ENCODE results near the gene FANK1. TPM values are rescaled to one million over a fixed set of nuclear protein-coding genes. Genes with fewer than 3 reads are reported as not detected.

FANK1 gene
- total and polyA plus RNA-seq, 4 donors = 1.3 to 6.1 (median 1.9) TPM

GRCh38 chr10:125857185-125857760, 39.1 kb upstream of the FANK1 start:
- Histone ChIP-seq H3K36me3 (ENCODE audit: control insufficient read depth in 1 of 2, insufficient read depth in 2 of 2, low read length in 1 of 2) (peaks cover 3 to 4% of the 10 kb centered on the region in 2 donors), H3K4me3 (ENCODE audit: low read length in 2 of 2) (no peak overlapping the region), H3K27me3 (ENCODE audit: control insufficient read depth in 1 of 2, insufficient read depth in 2 of 2, low read length in 1 of 2) (no peaks in the 10 kb centered on the region), H3K27ac (ENCODE audit: low read depth in 1 of 2, low read length in 2 of 2) (no peak overlapping the region), H3K9me3 (ENCODE audit: control insufficient read depth, low read length) (no peaks in the 10 kb centered on the region), H3K4me1 (ENCODE audit: control insufficient read depth in 1 of 2, insufficient read depth in 2 of 2, low read length in 2 of 2) (no peaks in the 10 kb centered on the region)
- ATAC-seq (ENCODE audit: low FRiP score) = no peak
- DNase-seq = no peak
- intact Hi-C loops (cut with DNase I) = no loop called here
- 80 to 81% methylated on average over 2 of the region's 2 CpGs for whole genome bisulfite sequencing, 2 donors

GRCh38 chr10:125859128-125859817, 37.1 kb upstream of the FANK1 start:
- Histone ChIP-seq H3K4me1 (ENCODE audit: control insufficient read depth in 1 of 2, insufficient read depth in 2 of 2, low read length in 2 of 2) (no peaks in the 10 kb centered on the region), H3K36me3 (ENCODE audit: control insufficient read depth in 1 of 2, insufficient read depth in 2 of 2, low read length in 1 of 2) (peaks cover 0 to 4% of the 10 kb centered on the region in 2 donors), H3K27me3 (ENCODE audit: control insufficient read depth in 1 of 2, insufficient read depth in 2 of 2, low read length in 1 of 2) (no peaks in the 10 kb centered on the region), H3K4me3 (ENCODE audit: low read length in 2 of 2) (no peak overlapping the region), H3K27ac (ENCODE audit: low read depth in 1 of 2, low read length in 2 of 2) (no peak overlapping the region), H3K9me3 (ENCODE audit: control insufficient read depth, low read length) (no peaks in the 10 kb centered on the region)
- intact Hi-C loops (cut with DNase I) = no loop called here
- WGBS, 2 donors = 88 to 90% methylated on average over 4 of the region's 4 CpGs
- ATAC-seq (ENCODE audit: low FRiP score) (no peak), DNase-seq (no peak)

- Histone ChIP-seq H3K27ac (ENCODE audit: low read depth in 1 of 2, low read length in 2 of 2) (no peak overlapping the region), H3K27me3 (ENCODE audit: control insufficient read depth in 1 of 2, insufficient read depth in 2 of 2, low read length in 1 of 2) (no peaks in the 10 kb centered on the region), H3K4me3 (ENCODE audit: low read length in 2 of 2) (no peak overlapping the region), H3K36me3 (ENCODE audit: control insufficient read depth in 1 of 2, insufficient read depth in 2 of 2, low read length in 1 of 2) (peaks cover 5 to 7% of the 10 kb centered on the region in 2 donors), H3K4me1 (ENCODE audit: control insufficient read depth in 1 of 2, insufficient read depth in 2 of 2, low read length in 2 of 2) (no peaks in the 10 kb centered on the region), H3K9me3 (ENCODE audit: control insufficient read depth, low read length) (no peaks in the 10 kb centered on the region)
- 73 to 77% methylated on average over 3 of the region's 3 CpGs for WGBS, 2 donors
- no peak for DNase-seq
- intact Hi-C loops (cut with DNase I) = no loop called here
- no peak for ATAC-seq (ENCODE audit: low FRiP score)
Measured at GRCh38 chr10:125865120-125865519, 31.2 kb upstream of the FANK1 start.

- H3K4me3 ChIP-seq (ENCODE audit: low read length in 2 of 2) = no peak overlapping the region
- no peaks in the 10 kb centered on the region for H3K9me3 ChIP-seq (ENCODE audit: control insufficient read depth, low read length)
- ATAC-seq (ENCODE audit: low FRiP score) (no peak), DNase-seq (no peak)
- no peaks in the 10 kb centered on the region for H3K4me1 ChIP-seq (ENCODE audit: control insufficient read depth in 1 of 2, insufficient read depth in 2 of 2, low read length in 2 of 2)
- WGBS, 2 donors = 94 to 95% methylated on average over 7 of the region's 7 CpGs
- intact Hi-C loops (cut with DNase I) = no loop called here
- H3K36me3 ChIP-seq (ENCODE audit: control insufficient read depth in 1 of 2, insufficient read depth in 2 of 2, low read length in 1 of 2) = peaks cover 5 to 7% of the 10 kb centered on the region in 2 donors
- no peak overlapping the region for H3K27ac ChIP-seq (ENCODE audit: low read depth in 1 of 2, low read length in 2 of 2)
- no peaks in the 10 kb centered on the region for H3K27me3 ChIP-seq (ENCODE audit: control insufficient read depth in 1 of 2, insufficient read depth in 2 of 2, low read length in 1 of 2)
Measured at GRCh38 chr10:125866421-125867029, 29.8 kb upstream of the FANK1 start.

GRCh38 chr10:125868372-125868975, 27.9 kb upstream of the FANK1 start:
- Histone ChIP-seq H3K27me3 (ENCODE audit: control insufficient read depth in 1 of 2, insufficient read depth in 2 of 2, low read length in 1 of 2) (no peaks in the 10 kb centered on the region), H3K36me3 (ENCODE audit: control insufficient read depth in 1 of 2, insufficient read depth in 2 of 2, low read length in 1 of 2) (peaks cover 5 to 7% of the 10 kb centered on the region in 2 donors), H3K9me3 (ENCODE audit: control insufficient read depth, low read length) (no peaks in the 10 kb centered on the region), H3K4me1 (ENCODE audit: control insufficient read depth in 1 of 2, insufficient read depth in 2 of 2, low read length in 2 of 2) (no peaks in the 10 kb centered on the region), H3K4me3 (ENCODE audit: low read length in 2 of 2) (no peak overlapping the region), H3K27ac (ENCODE audit: low read depth in 1 of 2, low read length in 2 of 2) (no peak overlapping the region)
- 47 to 52% methylated on average over 7 of the region's 7 CpGs for WGBS, 2 donors
- ATAC-seq (ENCODE audit: low FRiP score) = no peak
- DNase-seq = no peak
- intact Hi-C loops (cut with DNase I) = no loop called here

- Histone ChIP-seq H3K4me3 (ENCODE audit: low read length in 2 of 2) (no peak overlapping the region), H3K36me3 (ENCODE audit: control insufficient read depth in 1 of 2, insufficient read depth in 2 of 2, low read length in 1 of 2) (peaks cover 4% of the 10 kb centered on the region in 2 donors), H3K27ac (ENCODE audit: low read depth in 1 of 2, low read length in 2 of 2) (no peak overlapping the region), H3K27me3 (ENCODE audit: control insufficient read depth in 1 of 2, insufficient read depth in 2 of 2, low read length in 1 of 2) (no peaks in the 10 kb centered on the region), H3K4me1 (ENCODE audit: control insufficient read depth in 1 of 2, insufficient read depth in 2 of 2, low read length in 2 of 2) (no peaks in the 10 kb centered on the region), H3K9me3 (ENCODE audit: control insufficient read depth, low read length) (peaks cover under 1% of the 10 kb centered on the region)
- 92 to 93% methylated on average over 4 of the region's 4 CpGs for WGBS, 2 donors
- DNase-seq = no peak
- ATAC-seq (ENCODE audit: low FRiP score) = no peak
- intact Hi-C loops (cut with DNase I) = no loop called here
Measured at GRCh38 chr10:125871338-125871737, 25.0 kb upstream of the FANK1 start.

- Histone ChIP-seq H3K27me3 (ENCODE audit: control insufficient read depth in 1 of 2, insufficient read depth in 2 of 2, low read length in 1 of 2) (no peaks in the 10 kb centered on the region), H3K9me3 (ENCODE audit: control insufficient read depth, low read length) (peaks cover 1% of the 10 kb centered on the region), H3K4me1 (ENCODE audit: control insufficient read depth in 1 of 2, insufficient read depth in 2 of 2, low read length in 2 of 2) (no peaks in the 10 kb centered on the region), H3K36me3 (ENCODE audit: control insufficient read depth in 1 of 2, insufficient read depth in 2 of 2, low read length in 1 of 2) (peaks cover 0 to 2% of the 10 kb centered on the region in 2 donors), H3K4me3 (ENCODE audit: low read length in 2 of 2) (no peak overlapping the region), H3K27ac (ENCODE audit: low read depth in 1 of 2, low read length in 2 of 2) (no peak overlapping the region)
- ATAC-seq (ENCODE audit: low FRiP score) = no peak
- intact Hi-C loops (cut with DNase I) = no loop called here
- WGBS, 2 donors = 74 to 77% methylated on average over 10 to 11 of the region's 11 CpGs
- no peak for DNase-seq
Measured at GRCh38 chr10:125878957-125879835, 17.2 kb upstream of the FANK1 start.

GRCh38 chr10:125880719-125881118, 15.6 kb upstream of the FANK1 start:
- no peak overlapping the region for H3K4me3 ChIP-seq (ENCODE audit: low read length in 2 of 2)
- DNase-seq = no peak
- WGBS, 2 donors = 73 to 78% methylated on average over 6 of the region's 6 CpGs
- no peak overlapping the region for H3K27ac ChIP-seq (ENCODE audit: low read depth in 1 of 2, low read length in 2 of 2)
- no peak for ATAC-seq (ENCODE audit: low FRiP score)
- H3K4me1 ChIP-seq (ENCODE audit: control insufficient read depth in 1 of 2, insufficient read depth in 2 of 2, low read length in 2 of 2) = no peaks in the 10 kb centered on the region
- no peaks in the 10 kb centered on the region for H3K27me3 ChIP-seq (ENCODE audit: control insufficient read depth in 1 of 2, insufficient read depth in 2 of 2, low read length in 1 of 2)
- peaks cover 0 to 2% of the 10 kb centered on the region in 2 donors for H3K36me3 ChIP-seq (ENCODE audit: control insufficient read depth in 1 of 2, insufficient read depth in 2 of 2, low read length in 1 of 2)
- H3K9me3 ChIP-seq (ENCODE audit: control insufficient read depth, low read length) = peaks cover 1% of the 10 kb centered on the region
- intact Hi-C loops (cut with DNase I) = no loop called here
